K562 (cell line): ENCODE data around the gene CPM. TPM values are rescaled to one million over a fixed set of nuclear protein-coding genes. Genes with fewer than 3 reads are reported as not detected.

ENCODE experiments used
- ATAC-seq: fragments of 200-7000 bp; cut with Tn5 transposase; 3 replicates; pipeline ENCODE4 v1.9.1; 2020; ENCODE audit warnings: moderate library complexity
- BruUV-seq: library from RNA; stranded (reverse); fragments of 400-500 nt; replicated peaks from 2 replicates; lab custom pipeline; 2021; lab: Mats Ljungman, UMichigan
- CTCF ChIA-PET: fragments of 300-600 bp; formaldehyde crosslinking; extraction: SDS; loops from one replicate; lab custom pipeline; 2021; ENCODE audit warnings: low intra/inter-chr PET ratio; lab: Yijun Ruan, JAX
- POLR2A ChIA-PET: fragments of 300-600, 350-650 bp; sonication (Branson Sonifier 250); formaldehyde crosslinking; extraction: SDS; loops from one replicate; lab custom pipeline; 2021; ENCODE audit warnings: antibody characterized with exemption, inconsistent platforms; lab: Yijun Ruan, JAX
- DNase-seq, 4 experiments: peaks; one replicate each; pipeline versions ENCODE4 v3.0.0 to v3.0.0-alpha.2; 2011 to 2018; ENCODE audit warnings: low spot score in 3 of 4, mixed read lengths in 3 of 4; ENCODE audit errors: extremely low read depth in 1 of 4
- FAIRE-seq: peaks from 2 replicates; lab custom pipeline; 2011; peaks lifted over from hg19 to GRCh38; lab: Jason Lieb, UNC
- H2AFZ ChIP-seq: 2 replicates; pipeline ENCODE4 v1.6.0; 2011; ENCODE audit warnings: low read depth, low read length, control low read depth, inconsistent platforms
- H3K27ac ChIP-seq: fragments of 200-600 bp; 3 replicates; pipeline ENCODE4 v1.8.0; 2011; ENCODE audit warnings: low read depth, mild to moderate bottlenecking, control low read depth, inconsistent platforms, low read length, moderate library complexity, mixed read lengths; ENCODE audit errors: extremely low read depth
- H3K27me3 ChIP-seq, 2 experiments: fragments of 300-600 bp in 1 of 2; 2 replicates in 1 of 2; 3 replicates in 1 of 2; pipeline versions ENCODE4 v1.6.0 to v1.8.0; 2011; ENCODE audit warnings: inconsistent platforms in 2 of 2, low read length in 2 of 2, mild to moderate bottlenecking in 1 of 2, mixed read lengths in 1 of 2, moderate library complexity in 1 of 2; ENCODE audit not compliant: control insufficient read depth in 2 of 2, insufficient read depth in 2 of 2
- H3K36me3 ChIP-seq: fragments of 300-600 bp; 3 replicates; pipeline ENCODE4 v1.8.0; 2011; ENCODE audit warnings: mild to moderate bottlenecking, low read length, inconsistent platforms; ENCODE audit not compliant: control insufficient read depth, insufficient read depth
- H3K4me1 ChIP-seq, 2 experiments: fragments of 200-600 bp in 1 of 2; replicated peaks in 1 of 2; 2 replicates in 1 of 2; 3 replicates in 1 of 2; pipeline versions ENCODE4 v1.5.1 to v1.8.0; 2011; ENCODE audit warnings: inconsistent platforms in 2 of 2, low read length in 2 of 2, mild to moderate bottlenecking in 1 of 2, mixed read lengths in 1 of 2, moderate library complexity in 1 of 2; ENCODE audit not compliant: control insufficient read depth in 2 of 2, insufficient read depth in 2 of 2
- H3K4me2 ChIP-seq: 2 replicates; pipeline ENCODE4 v1.6.1; 2011; ENCODE audit warnings: low read length, control low read depth, inconsistent platforms, mixed read lengths; ENCODE audit not compliant: insufficient read depth
- H3K4me3 ChIP-seq: fragments of 200-600 bp; sonication (generic), shearing (Covaris generic); 2 replicates; pipeline ENCODE4 v1.5.1; 2016; ENCODE audit warnings: control low read depth, inconsistent platforms
- H3K79me2 ChIP-seq: fragments of 200-600 bp; 3 replicates; pipeline ENCODE4 v1.8.0; 2011; ENCODE audit warnings: low read length, inconsistent platforms; ENCODE audit not compliant: control insufficient read depth, insufficient read depth
- H3K9ac ChIP-seq, 2 experiments: 2 replicates each; pipeline versions ENCODE4 v1.6.0 to v1.6.1; 2011; ENCODE audit warnings: low read depth in 2 of 2, low read length in 2 of 2, control low read depth in 1 of 2, inconsistent platforms in 1 of 2, mild to moderate bottlenecking in 1 of 2, mixed read lengths in 1 of 2; ENCODE audit not compliant: insufficient read depth in 1 of 2
- H3K9me1 ChIP-seq: one replicate; pipeline ENCODE4 v1.6.0; 2011; ENCODE audit warnings: inconsistent platforms, mild to moderate bottlenecking, low read length, moderate library complexity; ENCODE audit not compliant: control insufficient read depth, insufficient read depth
- H3K9me3 ChIP-seq: replicated peaks from 2 replicates; pipeline ENCODE4 v1.5.1; 2011; ENCODE audit warnings: low read depth, low read length, inconsistent platforms; ENCODE audit not compliant: control insufficient read depth, insufficient read depth
- H4K20me1 ChIP-seq: replicated peaks from 2 replicates; pipeline ENCODE4 v1.6.1; 2011; ENCODE audit warnings: low read length, inconsistent platforms, mixed read lengths; ENCODE audit not compliant: control insufficient read depth, insufficient read depth
- BCLAF1 ChIP-seq, 2 experiments: fragments of 450-650 bp in 1 of 2; IDR thresholded peaks; 2 replicates each; pipeline ENCODE4 v1.6.1; 2011 to 2017; ENCODE audit warnings: low read depth in 2 of 2, antibody characterized with exemption in 1 of 2, borderline replicate concordance in 1 of 2, low read length in 1 of 2, mild to moderate bottlenecking in 1 of 2, mixed read lengths in 1 of 2; ENCODE audit not compliant: control insufficient read depth in 1 of 2
- BHLHE40 ChIP-seq: IDR thresholded peaks from 2 replicates; pipeline ENCODE4 v1.6.1; 2011; ENCODE audit warnings: low read length, improper control_type of control experiment
- CHD2 ChIP-seq: IDR thresholded peaks from 2 replicates; pipeline ENCODE4 v1.6.1; 2011; ENCODE audit warnings: low read depth, low read length
- ERF ChIP-seq: fragments of 450-650 bp; formaldehyde crosslinking; IDR thresholded peaks from 2 replicates; pipeline ENCODE4 v1.4.0; 2020; ENCODE audit warnings: mild to moderate bottlenecking, mixed read lengths
- ESRRB ChIP-seq: fragments of 250-450 bp; sonication (Bioruptor Pico); IDR thresholded peaks from 2 replicates; pipeline ENCODE4 v1.5.0; 2020; ENCODE audit warnings: mild to moderate bottlenecking, moderate library complexity, borderline replicate concordance
- GATAD2B ChIP-seq: fragments of 450-650 bp; IDR thresholded peaks from 2 replicates; pipeline ENCODE4 v1.6.1; 2017; ENCODE audit warnings: mild to moderate bottlenecking, borderline replicate concordance
- MLLT1 ChIP-seq, 2 experiments: fragments of 450-650 bp; IDR thresholded peaks; 2 replicates each; pipeline ENCODE4 v1.6.1; 2016
- PCBP1 ChIP-seq: fragments of 200-400 bp; formaldehyde crosslinking; IDR thresholded peaks from 2 replicates; pipeline ENCODE4 v1.6.1; 2018; ENCODE audit warnings: mild to moderate bottlenecking, low read depth, low read length; ENCODE audit not compliant: poor library complexity, severe bottlenecking
- SRSF1 ChIP-seq: fragments of 200-400 bp; formaldehyde crosslinking; IDR thresholded peaks from 2 replicates; pipeline ENCODE4 v1.6.1; 2017; ENCODE audit warnings: mild to moderate bottlenecking, low read depth, low read length, moderate library complexity
- TCF3 ChIP-seq: sonication (generic); formaldehyde crosslinking; IDR thresholded peaks from 2 replicates; pipeline ENCODE4 v1.4.0; 2020; ENCODE audit warnings: mild to moderate bottlenecking, missing genetic modification reagents
- XRCC3 ChIP-seq: fragments of 450-650 bp; IDR thresholded peaks from 2 replicates; pipeline ENCODE4 v1.6.1; 2017; ENCODE audit warnings: mild to moderate bottlenecking, moderate library complexity
- ZNF445 ChIP-seq: fragments of 250-450 bp; sonication (Bioruptor Pico); IDR thresholded peaks from 2 replicates; pipeline ENCODE4 v1.4.0; 2020; ENCODE audit warnings: low read depth, mild to moderate bottlenecking, moderate library complexity
- ZNF584 ChIP-seq: fragments of 200-800 bp; sonication (Bioruptor generic); IDR thresholded peaks from 2 replicates; pipeline ENCODE4 v1.6.1; 2016; ENCODE audit warnings: low read depth, mild to moderate bottlenecking, missing genetic modification characterization, missing compliant biosample characterization
- WGBS: fragments of 100-300 bp; shearing (Covaris generic); methylation state at CpG from one replicate; pipeline ENCODE4 v1.1.6; 2016; ENCODE audit warnings: low coverage, mixed read lengths; ENCODE audit not compliant: insufficient coverage; ENCODE audit errors: missing lambda C conversion rate; 5-methylcytosine and 5-hydroxymethylcytosine counted together
- in situ Hi-C: fragments of 300-500 bp; cut with MboI; formaldehyde crosslinking; loops from 4 replicates; pipeline ENCODE4 v1.15.0; 2018; ENCODE audit warnings: inconsistent platforms, mixed read lengths
- intact Hi-C: fragments of 100-400 bp; cut with micrococcal nuclease; formaldehyde crosslinking; loops from 2 replicates; pipeline ENCODE4 v1.14.2; 2022
- polyA plus RNA-seq, 8 experiments: library from polyadenylated mRNA; depleted of rRNA in 4 of 8; stranded (reverse) in 5 of 8; unstranded in 3 of 8; fragments of >200 nt; fragmentation: Nextera tagmentation in 2 of 8; fragmentation: Illumina TruSeq in 1 of 8; extraction: Ambion mirVana in 2 of 8; extraction: Trizol in 1 of 8; gene quantifications; 2 replicates each; pipeline versions ENCODE4 v1.2.1 to v1.2.3, GENCODE V29; 2011 to 2014; ENCODE audit warnings: inconsistent platforms in 1 of 8, missing spikeins in 1 of 8
- total RNA-seq, 7 experiments: library from RNA; depleted of rRNA in 6 of 7; stranded (reverse); fragments of >200 nt in 6 of 7; fragmentation: Illumina TruSeq in 2 of 7; extraction: Trizol in 2 of 7; gene quantifications; 2 replicates each; pipeline versions ENCODE4 v1.2.1 to v1.2.3, GENCODE V29; 2011 to 2021; ENCODE audit warnings: low replicate concordance in 1 of 7
- TF ChIP-seq, protein P1 (sequence below): sonication (generic); formaldehyde crosslinking; IDR thresholded peaks from 2 replicates; pipeline ENCODE4 v1.9.0; 2022; ENCODE audit warnings: mild to moderate bottlenecking, missing genetic modification reagents
- TF ChIP-seq, protein P2 (sequence below): fragments of 250-450 bp; sonication (Bioruptor Pico); IDR thresholded peaks from 2 replicates; pipeline ENCODE4 v1.4.0; 2020; ENCODE audit warnings: mild to moderate bottlenecking

CPM gene
- total and polyA plus RNA-seq, 9 of the 15 experiments (the other 6 are each of a cell fraction or from before 2014, with no cell fraction given) = 0.31 TPM; not detected in 8

- CTCF ChIA-PET = no interaction called here
- peaks cover 10 to 27% of the 10 kb centered on the region in 2 experiments; a peak in 4 of 5 replicates for H3K27me3 ChIP-seq
- FAIRE-seq = no peak
- TF ChIP-seq BCLAF1 (IDR thresholded peaks at IDR 0.05; ENCODE audit: borderline replicate concordance in 1 of 2, control insufficient read depth in 1 of 2, low read depth in 2 of 2, low read length in 1 of 2) = no peak
- TF ChIP-seq SRSF1 = no peak
- TF ChIP-seq TCF3 (CRISPR knock-in tag) = no peak
- TF ChIP-seq BHLHE40 = no peak
- TF ChIP-seq XRCC3 = no peak
- TF ChIP-seq, protein P1, sequence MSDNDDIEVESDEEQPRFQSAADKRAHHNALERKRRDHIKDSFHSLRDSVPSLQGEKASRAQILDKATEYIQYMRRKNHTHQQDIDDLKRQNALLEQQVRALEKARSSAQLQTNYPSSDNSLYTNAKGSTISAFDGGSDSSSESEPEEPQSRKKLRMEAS = no peak
- TF ChIP-seq CHD2 = no peak
- TF ChIP-seq ZNF584 (CRISPR knock-in tag) = no peak
- TF ChIP-seq, protein P2, sequence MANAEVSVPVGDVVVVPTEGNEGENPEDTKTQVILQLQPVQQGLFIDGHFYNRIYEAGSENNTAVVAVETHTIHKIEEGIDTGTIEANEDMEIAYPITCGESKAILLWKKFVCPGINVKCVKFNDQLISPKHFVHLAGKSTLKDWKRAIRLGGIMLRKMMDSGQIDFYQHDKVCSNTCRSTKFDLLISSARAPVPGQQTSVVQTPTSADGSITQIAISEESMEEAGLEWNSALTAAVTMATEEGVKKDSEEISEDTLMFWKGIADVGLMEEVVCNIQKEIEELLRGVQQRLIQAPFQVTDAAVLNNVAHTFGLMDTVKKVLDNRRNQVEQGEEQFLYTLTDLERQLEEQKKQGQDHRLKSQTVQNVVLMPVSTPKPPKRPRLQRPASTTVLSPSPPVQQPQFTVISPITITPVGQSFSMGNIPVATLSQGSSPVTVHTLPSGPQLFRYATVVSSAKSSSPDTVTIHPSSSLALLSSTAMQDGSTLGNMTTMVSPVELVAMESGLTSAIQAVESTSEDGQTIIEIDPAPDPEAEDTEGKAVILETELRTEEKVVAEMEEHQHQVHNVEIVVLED (CRISPR knock-in tag) = no peak
- TF ChIP-seq MLLT1 (IDR thresholded peaks at IDR 0.05) = no peak
- TF ChIP-seq ERF (CRISPR knock-in tag) = no peak
- TF ChIP-seq GATAD2B = no peak
- TF ChIP-seq PCBP1 = no peak
- TF ChIP-seq ZNF445 (CRISPR knock-in tag) = no peak
- no peak for TF ChIP-seq ESRRB (CRISPR knock-in tag)
- TF ChIP-seq, all 486 proteins: peak for 0
- no TSS peak for BruUV-seq
- no peaks in the 10 kb centered on the region for H3K79me2 ChIP-seq
- POLR2A ChIA-PET = no interaction called here
- in situ Hi-C loops = loop anchor here (25.0 kb wide), 1 partner anchor 198 kb away; no protein-coding TSS in a partner anchor
- H3K4me2 ChIP-seq = no peak overlapping the region
- no peak overlapping the region for H3K9ac ChIP-seq
- H3K4me1 ChIP-seq = no peaks in the 10 kb centered on the region; a peak in 1 of 5 replicates
- no peak overlapping the region for H3K4me3 ChIP-seq
- DNase-seq (no peak), ATAC-seq (no peak)
- H3K9me1 ChIP-seq = no peaks in the 10 kb centered on the region
- intact Hi-C loops = loop anchor here (1.0 to 5.0 kb wide), 2 partner anchors 206 to 388 kb away; no protein-coding TSS in a partner anchor
- no peak overlapping the region for H2AFZ ChIP-seq
- H3K36me3 ChIP-seq = no peaks in the 10 kb centered on the region
- H3K9me3 ChIP-seq = no peaks in the 10 kb centered on the region
- no peaks in the 10 kb centered on the region; the same call in 1 of the 2 replicates for H4K20me1 ChIP-seq
- no peak overlapping the region for H3K27ac ChIP-seq
- 0% methylated on average over 3 of the region's 3 CpGs for WGBS
These were observed 68.4 kb downstream of the CPM start for GRCh38 chr12:68864604-68865003.
